Activated T-helper 1 cell treated with anti-CD3 and anti-CD28 coated beads, Interleukin-2, amount 50 U/mL, for 16 hours (primary cell): Measurements from ENCODE around the gene TSPAN15.

Experiments
- DNase-seq, 2 donors: peaks; one replicate each; pipeline ENCODE4 v3.0.0-alpha.2; 2020; ENCODE audit warnings: low read depth in 1 of 2, low spot score in 1 of 2

TSPAN15 gene

GRCh38 chr10:69451209-69451783 is at the start of gene TSPAN15:
TSS of gene TSPAN15 (plus strand) at chr10:69451465. CDS start at chr10:69451595, 130 bp downstream.
- peak; percentile 62 to 69 for DNase-seq

GRCh38 chr10:69402386-69402785 is 48.9 kb upstream of the TSPAN15 start:
- no peak for DNase-seq

GRCh38 chr10:69403066-69403465 is 48.2 kb upstream of the TSPAN15 start:
- DNase-seq: no peak

GRCh38 chr10:69403519-69403918 is 47.7 kb upstream of the TSPAN15 start:
- no peak for DNase-seq

GRCh38 chr10:69404786-69405185 is 46.5 kb upstream of the TSPAN15 start:
- no peak for DNase-seq

GRCh38 chr10:69405221-69405620 is 46.0 kb upstream of the TSPAN15 start:
- no peak for DNase-seq

GRCh38 chr10:69406302-69406811 is 44.9 kb upstream of the TSPAN15 start:
- no peak for DNase-seq

GRCh38 chr10:69406816-69407580 is 44.3 kb upstream of the TSPAN15 start:
- no peak for DNase-seq

- DNase-seq: no peak
Measured at GRCh38 chr10:69407621-69408301, 43.5 kb upstream of the TSPAN15 start.

GRCh38 chr10:69408318-69409175 is 42.7 kb upstream of the TSPAN15 start:
- DNase-seq: peak; percentile 79 to 84

GRCh38 chr10:69409176-69409495 is 42.1 kb upstream of the TSPAN15 start:
- DNase-seq: no peak

- DNase-seq: no peak
Measured at GRCh38 chr10:69409968-69410367, 41.3 kb upstream of the TSPAN15 start.

GRCh38 chr10:69410487-69410886 is 40.8 kb upstream of the TSPAN15 start:
- DNase-seq: no peak

GRCh38 chr10:69411476-69411875 is 39.8 kb upstream of the TSPAN15 start:
- DNase-seq: no peak

GRCh38 chr10:69412232-69412790 is 39.0 kb upstream of the TSPAN15 start:
- no peak for DNase-seq

- DNase-seq: no peak
Measured at GRCh38 chr10:69413221-69413865, 37.9 kb upstream of the TSPAN15 start.

GRCh38 chr10:69414036-69415018 is 36.9 kb upstream of the TSPAN15 start:
- DNase-seq: no peak

GRCh38 chr10:69415049-69415448 is 36.2 kb upstream of the TSPAN15 start:
- no peak for DNase-seq

GRCh38 chr10:69415951-69416350 is 35.3 kb upstream of the TSPAN15 start:
- DNase-seq: no peak
